SJSA1 (cell line): Measurements from ENCODE around the gene SELENON. TPM values are rescaled to one million over a fixed set of nuclear protein-coding genes. Genes with fewer than 3 reads are reported as not detected.

Experiments used
- DNase-seq, 2 experiments: peaks; one replicate each; pipeline ENCODE4 v3.0.0-alpha.2; 2015 to 2020; ENCODE audit warnings: low spot score in 2 of 2, low read depth in 1 of 2
- H3K27ac ChIP-seq: fragments of 250-450 bp; sonication (Bioruptor Pico); 2 replicates; pipeline ENCODE4 v1.5.1; 2020; ENCODE audit warnings: mild to moderate bottlenecking, moderate library complexity
- H3K27me3 ChIP-seq: fragments of 250-450 bp; sonication (Bioruptor Pico); replicated peaks from 2 replicates; pipeline ENCODE4 v1.5.1; 2020; ENCODE audit warnings: mild to moderate bottlenecking, moderate library complexity
- H3K36me3 ChIP-seq: fragments of 250-450 bp; sonication (Bioruptor Pico); 2 replicates; pipeline ENCODE4 v1.5.1; 2020; ENCODE audit warnings: mild to moderate bottlenecking
- H3K4me1 ChIP-seq: fragments of 250-450 bp; sonication (Bioruptor Pico); replicated peaks from 2 replicates; pipeline ENCODE4 v1.6.1; 2021; ENCODE audit warnings: mild to moderate bottlenecking
- H3K4me3 ChIP-seq: fragments of 250-450 bp; sonication (Bioruptor Pico); 2 replicates; pipeline ENCODE4 v1.5.1; 2020; ENCODE audit warnings: mild to moderate bottlenecking
- H3K9me3 ChIP-seq: fragments of 250-450 bp; sonication (Bioruptor Pico); replicated peaks from 2 replicates; pipeline ENCODE4 v1.5.1; 2020; ENCODE audit warnings: mild to moderate bottlenecking
- total RNA-seq: library from RNA; depleted of rRNA; stranded (reverse); fragments of >200 nt; shearing (Covaris generic); gene quantifications from 2 replicates; pipeline ENCODE4 v1.2.3, GENCODE V29; 2014

Gene SELENON
- total RNA-seq, 1 experiment from 2014 or later = 26.0 TPM

DNA sequence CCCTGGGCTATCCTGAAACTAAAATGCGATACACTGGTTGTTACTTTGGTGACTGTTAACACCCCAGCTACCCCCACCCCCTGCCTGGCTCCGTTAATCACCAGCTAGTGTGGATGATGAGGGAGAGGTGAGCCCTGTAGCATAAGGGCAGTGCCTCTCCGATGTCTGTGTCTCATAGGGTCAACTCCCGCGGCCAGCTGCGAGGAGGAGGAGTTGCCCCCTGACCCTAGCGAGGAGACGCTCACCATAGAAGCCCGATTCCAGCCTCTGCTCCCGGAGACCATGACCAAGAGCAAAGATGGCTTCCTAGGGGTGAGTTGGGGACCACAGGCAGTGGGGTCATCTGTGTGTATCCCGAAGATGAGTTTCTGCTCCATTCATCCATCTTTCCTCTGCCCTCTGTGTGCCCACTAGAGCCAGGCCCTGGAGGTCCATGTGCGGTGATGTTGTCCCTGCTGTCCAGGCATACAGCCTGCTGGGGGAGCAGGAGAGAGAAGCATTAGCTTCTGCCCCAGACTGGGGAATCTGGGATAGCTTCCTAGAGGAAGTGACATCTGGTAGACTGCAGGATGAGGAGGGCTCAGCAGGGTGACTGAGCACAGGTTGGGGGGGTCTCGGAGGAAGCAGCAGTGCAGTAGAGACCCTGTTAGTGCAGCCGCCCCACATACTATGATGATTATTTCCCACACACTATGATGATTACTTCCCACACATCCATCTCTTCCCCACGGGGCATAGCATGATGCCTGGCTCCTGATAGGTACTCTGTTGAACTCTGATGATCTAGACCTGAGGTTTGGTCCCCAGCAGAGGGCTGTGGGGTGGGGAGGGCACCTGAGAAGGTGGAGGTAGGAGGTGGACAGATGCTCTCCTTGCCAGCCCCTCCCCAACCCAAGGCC, 5.2 kb downstream of the SELENON start:
- Histone ChIP-seq H3K4me3 (no peak overlapping the region), H3K4me1 (peaks cover 10% of the 10 kb centered on the region), H3K9me3 (no peaks in the 10 kb centered on the region), H3K36me3 (peaks cover 39% of the 10 kb centered on the region), H3K27me3 (no peaks in the 10 kb centered on the region), H3K27ac (no peak overlapping the region)
- DNase-seq = no peak

DNA sequence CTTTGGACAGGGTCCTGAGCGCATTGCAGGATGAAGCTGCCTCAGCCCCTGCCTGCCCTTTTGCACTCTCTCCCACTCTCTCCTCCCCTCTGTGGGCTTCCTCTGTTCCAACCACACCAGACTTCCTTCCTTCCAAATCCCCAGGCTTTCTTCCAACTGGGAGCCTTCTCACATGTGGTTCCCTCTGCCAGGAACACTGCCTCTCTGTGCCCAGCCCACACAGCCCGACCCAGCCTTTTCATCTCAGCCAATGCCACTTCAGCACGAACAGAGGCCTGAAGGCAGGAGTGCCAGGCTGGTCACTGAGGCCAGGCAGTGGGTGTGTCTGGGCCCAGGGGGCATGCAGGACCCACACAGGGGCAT, 5.9 kb downstream of the SELENON start:
- peaks cover 6% of the 10 kb centered on the region for H3K4me1 ChIP-seq
- DNase-seq = no peak

DNA sequence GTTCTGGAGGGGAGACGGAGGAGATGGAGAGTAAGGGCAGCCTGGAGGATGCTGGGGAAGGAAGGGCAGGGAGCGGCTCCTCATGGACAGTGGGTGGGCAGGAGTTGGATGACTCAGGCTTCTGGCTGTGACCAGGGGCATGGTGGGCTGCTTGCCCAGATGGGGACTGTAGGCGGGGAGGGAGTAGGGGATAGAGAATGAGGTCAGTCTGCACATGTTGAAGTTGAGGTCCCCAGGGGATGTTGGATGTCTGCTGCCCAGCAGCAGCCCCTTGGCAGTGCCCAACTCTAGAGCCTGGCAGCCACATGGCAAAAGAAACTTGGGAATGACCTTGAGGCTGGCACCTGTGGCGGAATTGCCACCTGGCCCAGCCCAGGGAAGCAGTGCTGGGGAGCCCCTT, 6.4 kb downstream of the SELENON start:
- Histone ChIP-seq H3K27me3 (no peaks in the 10 kb centered on the region), H3K4me1 (peaks cover 3% of the 10 kb centered on the region; the same call in 1 of the 2 replicates), H3K27ac (no peak overlapping the region), H3K4me3 (no peak overlapping the region), H3K9me3 (no peaks in the 10 kb centered on the region), H3K36me3 (peaks cover 51% of the 10 kb centered on the region)
- DNase-seq = no peak

More for the DNA sequence above, 5.9 kb downstream of the SELENON start:
- H3K9me3 ChIP-seq = no peaks in the 10 kb centered on the region
- no peak overlapping the region for H3K4me3 ChIP-seq
- H3K36me3 ChIP-seq = peaks cover 45% of the 10 kb centered on the region
- no peak overlapping the region for H3K27ac ChIP-seq
- no peaks in the 10 kb centered on the region for H3K27me3 ChIP-seq

DNA sequence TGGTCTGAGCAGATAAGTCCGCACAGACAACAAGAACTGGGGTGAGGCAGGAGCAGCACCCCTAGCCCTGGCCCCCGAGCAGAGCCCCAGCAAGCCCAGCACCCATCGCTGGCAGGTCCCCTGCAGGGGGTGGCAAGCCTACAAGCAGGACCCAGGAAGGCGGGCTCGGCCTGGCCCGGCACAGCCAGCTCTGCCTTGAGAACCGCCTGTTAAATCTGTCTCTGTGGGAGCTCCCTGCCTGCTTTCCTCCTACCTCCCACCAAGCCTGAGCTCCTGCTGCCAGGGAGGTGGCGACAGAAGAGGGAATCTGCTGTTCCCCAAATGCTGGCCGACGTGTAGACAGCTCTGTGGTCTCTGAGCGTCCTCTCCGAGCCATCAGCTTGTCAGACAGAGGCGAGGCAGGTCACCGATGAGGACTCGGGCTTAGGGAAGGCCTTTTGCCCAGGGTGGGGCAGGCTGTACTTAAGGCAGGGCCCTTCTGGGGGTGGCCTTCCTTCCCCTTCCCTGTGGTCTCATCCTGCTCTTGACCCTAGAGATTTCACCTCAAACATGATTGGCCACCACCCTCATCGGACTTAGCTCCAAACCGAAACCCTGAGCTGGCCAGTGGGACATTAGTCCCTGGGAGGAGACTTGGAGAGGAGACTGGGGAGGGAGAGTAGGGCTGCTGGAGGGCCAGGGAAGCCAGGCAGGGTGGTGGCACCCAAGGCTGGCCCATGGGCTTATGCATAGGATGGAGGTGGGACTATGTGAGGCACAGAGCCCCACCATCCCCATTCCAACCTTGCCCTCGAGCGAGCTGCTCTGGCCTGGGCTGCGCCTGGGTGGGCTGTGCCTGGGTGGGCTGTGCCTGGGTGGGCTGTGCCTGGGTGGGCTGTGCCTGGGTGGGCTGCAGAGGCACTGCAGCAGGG, 7.7 kb downstream of the SELENON start:
- H3K27me3 ChIP-seq = no peaks in the 10 kb centered on the region
- no peak overlapping the region for H3K27ac ChIP-seq
- H3K36me3 ChIP-seq = peaks cover 57% of the 10 kb centered on the region
- DNase-seq = no peak
- H3K4me3 ChIP-seq = no peak overlapping the region
- H3K4me1 ChIP-seq = peaks cover 3% of the 10 kb centered on the region; the same call in 1 of the 2 replicates
- no peaks in the 10 kb centered on the region for H3K9me3 ChIP-seq

DNA sequence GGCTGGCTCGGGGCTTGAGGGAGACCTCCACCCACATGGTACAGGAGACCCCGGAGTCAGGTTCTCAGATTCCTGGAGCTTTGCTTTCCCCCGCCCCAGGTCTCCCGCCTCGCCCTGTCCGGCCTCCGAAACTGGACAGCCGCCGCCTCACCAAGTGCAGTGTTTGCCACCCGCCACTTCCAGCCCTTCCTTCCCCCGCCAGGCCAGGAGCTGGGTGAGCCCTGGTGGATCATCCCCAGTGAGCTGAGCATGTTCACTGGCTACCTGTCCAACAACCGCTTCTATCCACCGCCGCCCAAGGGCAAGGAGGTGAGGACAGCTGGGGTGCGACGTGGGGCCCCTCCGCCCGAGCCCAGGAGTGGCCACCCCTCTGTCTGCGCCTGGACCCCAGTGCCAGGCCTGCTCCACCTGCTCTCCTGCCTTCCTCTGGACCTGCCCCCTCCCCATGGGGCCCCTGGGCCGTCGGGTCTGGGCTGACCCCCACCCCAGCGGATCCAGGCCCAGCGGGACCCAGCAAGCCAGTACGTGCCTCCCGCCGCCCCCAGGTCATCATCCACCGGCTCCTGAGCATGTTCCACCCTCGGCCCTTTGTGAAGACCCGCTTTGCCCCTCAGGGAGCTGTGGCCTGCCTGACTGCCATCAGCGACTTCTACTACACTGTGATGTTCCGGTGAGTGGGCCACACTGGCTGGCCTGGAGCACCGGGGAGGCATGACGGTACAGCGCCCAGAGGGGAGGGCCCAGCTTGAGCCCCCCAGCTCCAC, 8.7 kb downstream of the SELENON start:
- Histone ChIP-seq H3K27ac (no peak overlapping the region), H3K4me3 (no peak overlapping the region), H3K9me3 (no peaks in the 10 kb centered on the region), H3K27me3 (no peaks in the 10 kb centered on the region), H3K4me1 (peaks cover 3% of the 10 kb centered on the region; the same call in 1 of the 2 replicates), H3K36me3 (peaks cover 62% of the 10 kb centered on the region)
- DNase-seq = no peak

DNA sequence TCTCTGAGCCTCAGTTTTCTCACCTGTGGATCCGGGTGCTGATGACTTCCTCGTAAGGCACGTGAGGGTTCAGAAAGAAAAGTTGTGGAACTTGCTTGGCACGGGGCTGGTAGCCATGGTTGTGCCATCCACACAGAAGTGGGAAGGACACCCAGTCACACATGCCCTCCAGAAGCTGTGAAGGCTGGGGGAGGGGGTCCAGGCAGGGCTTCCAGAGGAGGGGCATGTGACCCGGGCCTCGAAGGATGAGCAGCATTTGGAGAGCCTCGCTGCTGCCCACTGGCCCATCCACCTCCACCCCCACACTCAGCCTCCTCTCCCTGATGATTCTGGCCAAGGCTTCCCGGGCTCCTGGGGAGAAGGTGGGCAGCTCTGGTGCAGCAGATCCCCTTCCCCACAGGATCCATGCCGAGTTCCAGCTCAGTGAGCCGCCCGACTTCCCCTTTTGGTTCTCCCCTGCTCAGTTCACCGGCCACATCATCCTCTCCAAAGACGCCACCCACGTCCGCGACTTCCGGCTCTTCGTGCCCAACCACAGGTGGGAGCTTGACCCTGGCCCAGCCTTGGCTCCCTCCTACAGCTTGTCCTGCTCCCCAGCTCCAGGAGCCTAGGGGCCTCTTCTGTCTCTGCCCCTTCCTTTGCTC, 9.4 kb downstream of the SELENON start:
- DNase-seq = no peak
- Histone ChIP-seq H3K27ac (no peak overlapping the region), H3K9me3 (no peaks in the 10 kb centered on the region), H3K36me3 (peaks cover 65% of the 10 kb centered on the region), H3K27me3 (no peaks in the 10 kb centered on the region), H3K4me1 (no peaks in the 10 kb centered on the region; the same call in 1 of the 2 replicates), H3K4me3 (no peak overlapping the region)

DNA sequence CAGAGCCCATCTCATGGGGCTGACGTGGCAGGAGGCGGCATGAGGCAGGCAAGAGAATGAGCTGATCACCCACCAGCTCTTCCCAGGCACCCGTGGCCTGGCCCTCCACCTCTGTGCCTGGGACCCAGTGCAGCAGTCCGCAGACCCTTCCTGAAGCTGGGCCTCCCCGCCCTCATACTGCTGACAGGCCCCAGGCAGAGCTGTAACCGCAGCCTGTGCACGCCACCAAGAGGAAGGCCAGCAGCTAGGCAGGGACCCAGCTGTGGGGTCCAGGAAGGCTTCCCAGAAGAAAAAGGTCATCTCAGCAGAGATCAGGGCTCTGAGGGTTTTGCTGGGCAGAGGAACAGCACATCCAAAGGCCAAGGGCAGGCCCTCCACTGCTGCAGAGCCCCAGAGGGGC, 9.9 kb downstream of the SELENON start:
- no peak for DNase-seq
- Histone ChIP-seq H3K27me3 (no peaks in the 10 kb centered on the region), H3K4me1 (no peaks in the 10 kb centered on the region; the same call in 1 of the 2 replicates), H3K4me3 (no peak overlapping the region), H3K9me3 (no peaks in the 10 kb centered on the region), H3K36me3 (peaks cover 67% of the 10 kb centered on the region), H3K27ac (no peak overlapping the region)

DNA sequence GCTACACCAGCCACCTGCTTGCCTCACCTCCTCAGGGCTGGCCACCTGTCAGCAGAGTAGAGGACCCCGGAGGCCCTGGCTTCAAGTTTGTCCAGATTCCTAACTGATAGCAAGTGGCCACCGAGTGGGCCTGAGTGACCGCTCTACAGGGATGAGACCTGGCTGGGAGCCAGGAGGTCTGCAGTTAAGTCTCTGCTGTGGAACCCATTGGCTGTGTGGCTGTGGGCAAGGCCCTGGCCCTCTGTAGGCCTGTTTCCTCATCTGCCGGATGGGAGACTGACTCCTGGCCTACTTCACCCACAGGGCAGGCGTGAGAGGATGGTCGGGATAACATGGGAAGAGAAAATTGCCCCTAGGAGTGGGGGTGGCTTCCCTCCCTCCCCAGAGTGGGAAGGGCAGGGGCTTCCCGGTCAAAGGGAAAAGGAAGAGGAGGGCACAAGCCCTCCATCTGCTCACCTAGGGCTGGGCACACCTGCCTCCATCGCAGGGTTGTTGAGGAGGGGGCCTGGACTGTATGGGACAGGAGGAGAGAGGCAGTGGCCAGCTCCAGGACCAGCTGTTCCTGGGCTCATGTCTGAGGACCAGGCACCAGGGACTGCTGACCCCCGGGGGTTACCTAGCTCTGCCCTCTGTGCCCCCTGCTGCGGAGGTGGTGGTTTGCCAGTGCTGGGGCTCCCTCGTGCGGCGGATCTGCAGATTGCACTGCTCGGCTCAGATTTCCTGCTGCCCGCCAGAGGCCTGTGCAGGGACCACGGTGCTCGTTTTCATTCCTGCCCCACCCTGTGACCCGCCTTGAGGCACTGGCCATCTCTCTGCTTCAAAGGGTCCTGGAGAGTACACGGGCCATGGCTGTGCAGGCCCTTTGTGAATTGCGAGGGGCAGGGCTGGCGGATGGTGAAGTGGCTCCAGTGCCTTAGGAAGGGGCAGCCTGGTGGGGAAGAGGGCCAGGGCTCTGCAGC, 10.6 kb downstream of the SELENON start:
- peaks cover 64% of the 10 kb centered on the region for H3K36me3 ChIP-seq
- DNase-seq = peak; percentile 55 to 74
- H3K9me3 ChIP-seq = no peaks in the 10 kb centered on the region
- no peak overlapping the region for H3K27ac ChIP-seq
- no peaks in the 10 kb centered on the region for H3K27me3 ChIP-seq
- no peak overlapping the region for H3K4me3 ChIP-seq
- H3K4me1 ChIP-seq = no peaks in the 10 kb centered on the region; the same call in 1 of the 2 replicates

DNA sequence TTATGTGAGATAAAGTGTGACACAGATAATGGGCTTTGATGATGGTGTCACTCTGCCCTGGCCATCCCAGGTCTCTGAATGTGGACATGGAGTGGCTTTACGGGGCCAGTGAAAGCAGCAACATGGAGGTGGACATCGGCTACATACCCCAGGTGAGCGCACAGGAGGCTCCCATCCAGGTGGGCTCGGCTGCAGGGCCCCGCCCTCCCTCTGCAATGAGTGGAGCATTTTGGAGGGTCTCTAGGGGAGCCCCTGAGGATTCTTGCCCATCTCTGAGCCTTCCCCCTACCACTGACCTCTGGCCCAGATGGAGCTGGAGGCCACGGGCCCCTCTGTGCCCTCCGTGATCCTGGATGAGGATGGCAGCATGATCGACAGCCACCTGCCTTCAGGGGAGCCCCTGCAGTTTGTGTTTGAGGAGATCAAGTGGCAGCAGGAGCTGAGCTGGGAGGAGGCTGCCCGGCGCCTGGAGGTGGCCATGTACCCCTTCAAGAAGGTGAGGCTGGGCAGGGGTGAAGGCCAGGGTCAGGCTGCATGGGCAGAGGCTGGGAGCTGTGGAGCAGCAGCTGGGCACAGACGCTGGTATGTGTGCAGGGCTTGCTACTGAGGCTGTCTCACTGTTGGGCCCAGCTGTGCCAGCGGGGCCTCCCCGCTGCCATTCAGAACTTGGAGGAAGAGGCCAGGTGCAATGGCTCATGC, 11.5 kb downstream of the SELENON start:
- no peak overlapping the region for H3K27ac ChIP-seq
- DNase-seq = no peak

DNA sequence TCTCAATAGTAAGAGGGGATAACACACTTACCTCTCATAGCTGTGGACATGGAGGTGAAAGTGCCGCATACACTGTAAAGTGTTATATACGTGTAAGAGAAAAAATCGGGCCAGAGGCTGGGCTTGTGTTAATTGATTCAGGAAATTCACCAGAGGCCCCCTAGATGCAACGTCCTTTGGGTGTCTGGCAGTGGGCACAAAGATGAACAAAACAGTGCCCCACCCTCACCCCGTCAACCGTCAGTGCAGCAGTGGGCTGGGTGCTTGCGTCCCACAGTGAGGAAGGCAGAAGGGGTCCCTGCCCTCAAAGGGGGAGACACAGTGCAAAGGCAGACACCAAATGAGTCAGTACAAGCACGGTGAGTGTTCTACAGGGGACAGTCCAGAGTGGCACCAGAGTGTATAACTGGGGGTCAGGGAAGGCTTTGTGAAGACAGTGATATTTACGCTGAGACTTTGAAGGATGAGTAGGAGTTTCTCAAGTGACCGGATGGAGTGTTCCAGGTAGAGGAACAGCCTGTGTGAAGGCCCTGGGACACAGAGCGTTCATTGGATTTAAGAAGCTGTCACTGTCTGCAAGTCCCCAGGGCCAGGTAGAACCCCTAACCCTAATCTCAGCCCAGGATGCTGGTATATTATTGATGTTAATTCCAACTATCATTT, 13.2 kb downstream of the SELENON start:
- no peaks in the 10 kb centered on the region for H3K27me3 ChIP-seq
- no peak overlapping the region for H3K27ac ChIP-seq
- H3K4me1 ChIP-seq = peaks cover 2% of the 10 kb centered on the region
- no peaks in the 10 kb centered on the region for H3K9me3 ChIP-seq
- H3K36me3 ChIP-seq = peaks cover 57% of the 10 kb centered on the region
- DNase-seq = no peak
- H3K4me3 ChIP-seq = no peak overlapping the region

More for the DNA sequence above, 11.5 kb downstream of the SELENON start:
- Histone ChIP-seq H3K27me3 (no peaks in the 10 kb centered on the region), H3K4me1 (no peaks in the 10 kb centered on the region; the same call in 1 of the 2 replicates), H3K36me3 (peaks cover 62% of the 10 kb centered on the region), H3K4me3 (no peak overlapping the region), H3K9me3 (no peaks in the 10 kb centered on the region)

DNA sequence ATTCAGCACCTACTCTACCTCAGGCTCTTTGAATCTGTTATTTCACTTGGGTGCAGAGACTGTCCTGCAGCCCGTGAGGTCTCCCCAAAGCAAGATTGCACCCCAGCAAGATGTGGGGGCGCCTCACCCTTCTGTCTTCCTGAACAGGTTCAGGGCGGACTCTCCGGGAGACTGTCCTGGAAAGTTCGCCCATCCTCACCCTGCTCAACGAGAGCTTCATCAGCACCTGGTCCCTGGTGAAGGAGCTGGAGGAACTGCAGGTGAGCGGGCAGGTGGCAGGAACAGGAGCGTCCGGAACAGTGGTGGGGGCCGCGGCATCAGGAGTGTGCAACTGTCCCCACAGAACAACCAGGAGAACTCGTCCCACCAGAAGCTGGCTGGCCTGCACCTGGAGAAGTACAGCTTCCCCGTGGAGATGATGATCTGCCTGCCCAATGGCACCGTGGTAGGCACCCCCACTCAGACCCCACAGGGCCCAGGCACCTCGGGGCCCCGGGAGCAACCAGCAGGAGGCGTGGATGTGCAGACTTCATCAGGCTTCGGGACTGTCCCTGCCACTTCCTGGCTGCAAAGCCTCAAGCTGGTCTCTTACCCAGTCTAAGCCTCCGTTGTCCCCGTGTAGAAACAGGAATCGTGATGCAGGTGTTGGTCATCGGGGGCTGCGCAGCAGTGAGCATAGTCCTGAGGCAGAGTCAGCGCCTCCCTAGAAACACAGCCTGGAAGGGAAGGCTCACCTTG, 13.9 kb downstream of the SELENON start:
- Histone ChIP-seq H3K27ac (no peak overlapping the region), H3K27me3 (no peaks in the 10 kb centered on the region), H3K9me3 (no peaks in the 10 kb centered on the region), H3K4me1 (peaks cover 9% of the 10 kb centered on the region), H3K4me3 (no peak overlapping the region), H3K36me3 (peaks cover 53% of the 10 kb centered on the region)
- DNase-seq = no peak
